Transverse colon (tissue), 4 donors: ENCODE measurements around the gene NECTIN2.

Experiments used
- EP300 ChIP-seq: sonication (generic); formaldehyde crosslinking; IDR thresholded peaks from one replicate; pipeline ENCODE4 v1.6.1; 2017; ENCODE audit warnings: antibody characterized with exemption, low read depth
- POLR2A ChIP-seq: fragments of 450-650 bp; IDR thresholded peaks from one replicate; pipeline ENCODE4 v1.6.1; 2016; ENCODE audit warnings: antibody characterized with exemption, mild to moderate bottlenecking, moderate library complexity
- POLR2AphosphoS5 ChIP-seq, 3 donors: sonication (generic); formaldehyde crosslinking; IDR thresholded peaks; one replicate each; pipeline ENCODE4 v1.6.1; 2016; ENCODE audit warnings: antibody characterized with exemption in 3 of 3
- TF ChIP-seq, protein P1 (sequence below), 5 experiments: fragments of 200-600 bp in 3 of 5; fragments of 450-650 bp in 2 of 5; sonication (generic) in 3 of 5; IDR thresholded peaks; 1 replicate in 2 of 5; 2 replicates in 3 of 5; pipeline ENCODE4 v1.5.1; 2016 to 2017; ENCODE audit warnings: antibody characterized with exemption in 5 of 5, inconsistent platforms in 3 of 5, mild to moderate bottlenecking in 2 of 5, moderate library complexity in 1 of 5

DNA sequence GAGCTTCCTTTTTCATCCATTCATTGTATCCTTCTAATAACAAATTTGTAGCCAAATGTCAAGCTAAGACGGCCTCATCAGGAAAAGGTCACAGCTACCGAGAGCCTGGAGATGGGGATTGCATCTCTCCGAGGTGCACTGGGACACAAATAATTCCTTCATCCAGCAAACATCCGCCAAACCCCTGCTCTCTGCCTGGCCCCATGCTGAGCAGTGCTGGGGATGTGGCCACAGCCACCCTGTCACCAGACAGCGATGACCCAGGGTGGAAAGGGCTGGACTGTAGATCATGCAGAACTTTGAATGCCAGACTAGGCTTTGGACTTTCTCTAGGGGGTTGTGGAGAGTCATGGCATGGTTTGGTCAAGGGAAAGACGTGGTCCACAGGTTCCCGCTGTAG, 46.8 kb downstream of the NECTIN2 start:
- TF ChIP-seq POLR2A (no peak), POLR2AphosphoS5 (IDR thresholded peaks at IDR 0.05) (no peak), EP300 (no peak)
- TF ChIP-seq, protein P1, sequence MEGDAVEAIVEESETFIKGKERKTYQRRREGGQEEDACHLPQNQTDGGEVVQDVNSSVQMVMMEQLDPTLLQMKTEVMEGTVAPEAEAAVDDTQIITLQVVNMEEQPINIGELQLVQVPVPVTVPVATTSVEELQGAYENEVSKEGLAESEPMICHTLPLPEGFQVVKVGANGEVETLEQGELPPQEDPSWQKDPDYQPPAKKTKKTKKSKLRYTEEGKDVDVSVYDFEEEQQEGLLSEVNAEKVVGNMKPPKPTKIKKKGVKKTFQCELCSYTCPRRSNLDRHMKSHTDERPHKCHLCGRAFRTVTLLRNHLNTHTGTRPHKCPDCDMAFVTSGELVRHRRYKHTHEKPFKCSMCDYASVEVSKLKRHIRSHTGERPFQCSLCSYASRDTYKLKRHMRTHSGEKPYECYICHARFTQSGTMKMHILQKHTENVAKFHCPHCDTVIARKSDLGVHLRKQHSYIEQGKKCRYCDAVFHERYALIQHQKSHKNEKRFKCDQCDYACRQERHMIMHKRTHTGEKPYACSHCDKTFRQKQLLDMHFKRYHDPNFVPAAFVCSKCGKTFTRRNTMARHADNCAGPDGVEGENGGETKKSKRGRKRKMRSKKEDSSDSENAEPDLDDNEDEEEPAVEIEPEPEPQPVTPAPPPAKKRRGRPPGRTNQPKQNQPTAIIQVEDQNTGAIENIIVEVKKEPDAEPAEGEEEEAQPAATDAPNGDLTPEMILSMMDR (IDR thresholded peaks at IDR 0.05) = no peak
